ENCODE measurements around the gene AP2M1. TPM values are rescaled to one million over a fixed set of nuclear protein-coding genes. Genes with fewer than 3 reads are reported as not detected.
A peak's percentile ranks its signal among the peaks of the same experiment; 100 is the strongest.

The AP2M1 gene
- total RNA-seq, 1 experiment from 2014 or later, result 353 TPM

GRCh38 chr3:184176377-184177330 lies 2.0 kb downstream of the AP2M1 start:
- peaks cover 33 to 49% of the 10 kb centered on the region in 2 experiments for H3K36me3 ChIP-seq (ENCODE audit: control insufficient read depth in 1 of 2, insufficient read depth in 2 of 2, low read length in 2 of 2)

More at GRCh38 chr3:184176377-184177330, 2.0 kb downstream of the AP2M1 start:
- intact Hi-C loops (cut with micrococcal nuclease), result loop anchor here (2.0 kb wide), 1 partner anchor 72 kb away; the partner anchor contains the start of genes ALG3 and EEF1AKMT4
- Histone ChIP-seq H3K4me2 (ENCODE audit: low read length) (peak overlapping the region; percentile 89), H3K9ac (ENCODE audit: low read length) (peak overlapping the region; percentile 96), H2AFZ (ENCODE audit: low read depth, low read length, poor library complexity, severe bottlenecking) (no peak overlapping the region), H3K9me2 (ENCODE audit: insufficient read depth) (no peaks in the 10 kb centered on the region), H3K9me3 (ENCODE audit: control insufficient read depth in 1 of 2, insufficient read depth in 1 of 2, low read depth in 1 of 2, low read length in 2 of 2) (no peaks in the 10 kb centered on the region), H3K79me2 (ENCODE audit: insufficient read depth, low read length) (peaks cover 51% of the 10 kb centered on the region), H3K4me1 (ENCODE audit: control insufficient read depth in 1 of 2, insufficient read depth in 2 of 2, low read length in 2 of 2) (peaks cover 10 to 30% of the 10 kb centered on the region in 2 experiments), H3K4me3 (replicated peaks in 1 of 2; ENCODE audit: low read depth in 1 of 2, low read length in 2 of 2) (peak overlapping the region; percentile 96), H4K20me1 (ENCODE audit: insufficient read depth) (no peaks in the 10 kb centered on the region), H3K27ac (ENCODE audit: low read depth, low read length) (peak overlapping the region; percentile 92), H3K27me3 (ENCODE audit: insufficient read depth, low read length) (no peaks in the 10 kb centered on the region)
- CTCF ChIA-PET, result interaction anchor here (0.6 to 1.6 kb wide), 3 partner anchors 9 to 281 kb away, joined by 4 to 5 read pairs (median 4); partner anchors contain the start of genes ABCF3 and EEF1AKMT4
- ATAC-seq, result peak; percentile 76
- POLR2A ChIA-PET, result interaction anchor here (1.2 kb wide), 2 partner anchors 8 to 10 kb away, joined by 4 to 12 read pairs; partner anchors contain the start of gene ABCF3
- BruUV-seq (replicated peaks), result no TSS peak
- TF ChIP-seq TCF7L2 (IDR thresholded peaks at IDR 0.05; ENCODE audit: borderline replicate concordance, extremely low read depth, insufficient read depth, insufficient read length), result peak; percentile 32
- TF ChIP-seq MAX (IDR thresholded peaks at IDR 0.05), result no peak
- TF ChIP-seq ELF1 (IDR thresholded peaks at IDR 0.05; ENCODE audit: borderline replicate concordance, low read depth), result no peak
- no peak for TF ChIP-seq ZBTB33 (IDR thresholded peaks at IDR 0.05; ENCODE audit: extremely low read depth, insufficient replicate concordance, low read length)
- no peak for TF ChIP-seq SP1 (IDR thresholded peaks at IDR 0.05; ENCODE audit: low read depth)
- TF ChIP-seq YY1 (IDR thresholded peaks at IDR 0.05; ENCODE audit: extremely low read depth, insufficient replicate concordance, low read depth, low read length), result peak; percentile 83
- TF ChIP-seq ZFX (IDR thresholded peaks at IDR 0.05), result peak; percentile 72
- TF ChIP-seq POLR2AphosphoS5 (IDR thresholded peaks at IDR 0.05; ENCODE audit: low read depth, low read length), result peak; percentile 70
- peak; percentile 40 for TF ChIP-seq POLR2A (IDR thresholded peaks at IDR 0.05; ENCODE audit: borderline replicate concordance, extremely low read depth, insufficient read depth, insufficient read length)
- RAD21 ChIA-PET (ENCODE audit: low non-redundant PET in 1 of 2, low total read pairs in 2 of 2, uncharacterized antibody in 2 of 2, unreplicated experiment in 2 of 2), result interaction anchor here in 1 of 2 experiments (0.6 kb wide), 1 partner anchor 17 kb away, joined by 3 read pairs; no protein-coding TSS in a partner anchor
- peak; percentile 75 for DNase-seq (ENCODE audit: low read depth, low spot score)

All from HCT116 (cell line).